Smooth muscle cell of the brain vasculature (primary cell): ENCODE measurements around the gene ABCC12.

Experiments
- DNase-seq: peaks from one replicate; pipeline ENCODE4 v3.0.0-alpha.2; 2012; ENCODE audit warnings: low read depth, low spot score

Gene ABCC12

GRCh38 chr16:48165961-48166578, 10.3 kb upstream of the ABCC12 start:
- DNase-seq: no peak

GRCh38 chr16:48164907-48165715, 9.3 kb upstream of the ABCC12 start:
- DNase-seq: peak; percentile 41

GRCh38 chr16:48162839-48163410, 7.1 kb upstream of the ABCC12 start:
- no peak for DNase-seq

GRCh38 chr16:48161906-48162305, 6.1 kb upstream of the ABCC12 start:
- DNase-seq: no peak

- DNase-seq: no peak
These were observed 4.8 kb upstream of the ABCC12 start for GRCh38 chr16:48160575-48160974.

GRCh38 chr16:48158296-48158695, 2.5 kb upstream of the ABCC12 start:
- DNase-seq: no peak

- DNase-seq: no peak
These were observed 2.0 kb upstream of the ABCC12 start for GRCh38 chr16:48157794-48158193.

- no peak for DNase-seq
These were observed 1.5 kb upstream of the ABCC12 start for GRCh38 chr16:48157302-48157701.

GRCh38 chr16:48156790-48157209, 1.0 kb upstream of the ABCC12 start:
- peak; percentile 67 for DNase-seq

GRCh38 chr16:48153774-48154173, 2.0 kb downstream of the ABCC12 start:
- DNase-seq: no peak

- DNase-seq: no peak
These were observed 3.6 kb downstream of the ABCC12 start for GRCh38 chr16:48152226-48152625.

GRCh38 chr16:48150707-48151106, 5.1 kb downstream of the ABCC12 start:
- DNase-seq: no peak

- DNase-seq: no peak
These were observed 9.1 kb downstream of the ABCC12 start for GRCh38 chr16:48146710-48147109.

- no peak for DNase-seq
These were observed 9.7 kb downstream of the ABCC12 start for GRCh38 chr16:48146131-48146530.

- DNase-seq: no peak
These were observed 11.9 kb downstream of the ABCC12 start for GRCh38 chr16:48143812-48144368.

- DNase-seq: no peak
These were observed 15.0 kb downstream of the ABCC12 start for GRCh38 chr16:48140821-48141220.

GRCh38 chr16:48139517-48139916, 16.3 kb downstream of the ABCC12 start:
- no peak for DNase-seq

- no peak for DNase-seq
These were observed 17.2 kb downstream of the ABCC12 start for GRCh38 chr16:48138543-48138942.

- DNase-seq: no peak
These were observed 18.0 kb downstream of the ABCC12 start for GRCh38 chr16:48137822-48138221.

GRCh38 chr16:48136547-48137360, 19.0 kb downstream of the ABCC12 start:
- no peak for DNase-seq

- no peak for DNase-seq
These were observed 22.2 kb downstream of the ABCC12 start for GRCh38 chr16:48133455-48134211.
